HCT116 (cell line): ENCODE measurements around the gene APP. TPM values are rescaled to one million over a fixed set of nuclear protein-coding genes. Genes with fewer than 3 reads are reported as not detected.

Experiments
- ATF3 ChIP-seq: IDR thresholded peaks from 2 replicates; pipeline ENCODE4 v1.6.1; 2012
- CBX3 ChIP-seq: IDR thresholded peaks from 2 replicates; pipeline ENCODE4 v1.6.1; 2012; ENCODE audit warnings: low read depth
- CEBPB ChIP-seq: IDR thresholded peaks from 2 replicates; pipeline ENCODE4 v1.6.1; 2012; ENCODE audit warnings: low read depth
- ELF1 ChIP-seq: IDR thresholded peaks from 2 replicates; pipeline ENCODE4 v1.6.1; 2012; ENCODE audit warnings: low read depth, borderline replicate concordance
- EZH2 ChIP-seq: fragments of 200-600 bp; sonication (generic); IDR thresholded peaks from 2 replicates; pipeline ENCODE4 v1.6.1; 2017; ENCODE audit warnings: antibody characterized with exemption, mixed run types
- EZH2phosphoT487 ChIP-seq: fragments of 200-600 bp; IDR thresholded peaks from 2 replicates; pipeline ENCODE4 v1.6.1; 2018; ENCODE audit warnings: antibody characterized with exemption, borderline replicate concordance
- FOSL1 ChIP-seq: IDR thresholded peaks from 2 replicates; pipeline ENCODE4 v1.6.1; 2012; ENCODE audit warnings: low read depth
- POLR2A ChIP-seq: IDR thresholded peaks from 2 replicates; pipeline ENCODE4 v1.7.0; 2011; ENCODE audit warnings: borderline replicate concordance; ENCODE audit not compliant: insufficient read depth, insufficient read length; ENCODE audit errors: extremely low read depth
- REST ChIP-seq: IDR thresholded peaks from 2 replicates; pipeline ENCODE4 v1.6.1; 2012; ENCODE audit warnings: low read depth
- SP1 ChIP-seq: IDR thresholded peaks from 2 replicates; pipeline ENCODE4 v1.6.1; 2012; ENCODE audit warnings: low read depth
- TCF7L2 ChIP-seq: IDR thresholded peaks from 2 replicates; pipeline ENCODE4 v1.7.0; 2011; ENCODE audit warnings: borderline replicate concordance, inconsistent platforms; ENCODE audit not compliant: insufficient read depth, insufficient read length; ENCODE audit errors: extremely low read depth
- YY1 ChIP-seq: IDR thresholded peaks from 2 replicates; pipeline ENCODE4 v1.6.1; 2011; ENCODE audit warnings: low read length, low read depth, moderate library complexity, mild to moderate bottlenecking; ENCODE audit not compliant: insufficient replicate concordance; ENCODE audit errors: extremely low read depth
- ZFX ChIP-seq: fragments of 450-650 bp; IDR thresholded peaks from 2 replicates; pipeline ENCODE4 v1.6.1; 2017
- ZNF274 ChIP-seq: fragments of 200-500 bp; sonication (Bioruptor generic); IDR thresholded peaks from 2 replicates; pipeline ENCODE4 v1.6.1; 2014; ENCODE audit warnings: mild to moderate bottlenecking, low read depth, low read length, inconsistent platforms
- total RNA-seq: library from RNA; stranded (reverse); gene quantifications from one replicate; pipeline ENCODE4 v1.2.1, GENCODE V29; 2021; ENCODE audit not compliant: unreplicated experiment

The APP gene
- total RNA-seq, 1 experiment from 2014 or later = 267 TPM

DNA sequence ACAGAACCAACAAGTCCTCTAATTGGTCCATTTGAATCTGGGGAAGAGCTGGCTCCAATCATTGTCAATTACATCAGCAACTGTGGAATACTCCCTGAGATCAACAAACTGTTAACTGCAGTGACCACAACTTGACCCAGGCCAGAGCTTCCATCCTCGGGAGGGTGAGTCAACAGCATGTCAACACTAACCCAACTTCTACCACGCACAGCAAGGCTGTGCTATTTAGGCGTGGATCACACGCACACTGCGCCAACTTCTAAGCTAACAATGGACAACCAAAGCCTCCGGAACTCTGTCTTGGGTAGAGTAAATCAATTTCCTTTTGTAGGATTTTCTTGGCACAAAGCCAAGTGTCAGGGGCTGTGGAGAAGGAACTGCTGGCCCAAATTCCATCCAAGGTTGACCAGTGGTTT, 30.4 kb downstream of the APP start (continued):
- TF ChIP-seq REST (no peak), CEBPB (peak; percentile 59; the same call in 1 of the 2 replicates), POLR2A (no peak), CBX3 (peak; percentile 53; the same call in 1 of the 2 replicates), EZH2 (no peak), TCF7L2 (no peak), ELF1 (no peak), YY1 (no peak), ATF3 (no peak), ZFX (no peak), EZH2phosphoT487 (no peak), SP1 (peak; percentile 70), ZNF274 (no peak), FOSL1 (peak; percentile 62)
